ENCODE data around the gene OR51B6. TPM values are rescaled to one million over a fixed set of nuclear protein-coding genes. Genes with fewer than 3 reads are reported as not detected.

The OR51B6 gene
- total and polyA plus RNA-seq, 2 experiments from 2014 or later: not detected

DNA sequence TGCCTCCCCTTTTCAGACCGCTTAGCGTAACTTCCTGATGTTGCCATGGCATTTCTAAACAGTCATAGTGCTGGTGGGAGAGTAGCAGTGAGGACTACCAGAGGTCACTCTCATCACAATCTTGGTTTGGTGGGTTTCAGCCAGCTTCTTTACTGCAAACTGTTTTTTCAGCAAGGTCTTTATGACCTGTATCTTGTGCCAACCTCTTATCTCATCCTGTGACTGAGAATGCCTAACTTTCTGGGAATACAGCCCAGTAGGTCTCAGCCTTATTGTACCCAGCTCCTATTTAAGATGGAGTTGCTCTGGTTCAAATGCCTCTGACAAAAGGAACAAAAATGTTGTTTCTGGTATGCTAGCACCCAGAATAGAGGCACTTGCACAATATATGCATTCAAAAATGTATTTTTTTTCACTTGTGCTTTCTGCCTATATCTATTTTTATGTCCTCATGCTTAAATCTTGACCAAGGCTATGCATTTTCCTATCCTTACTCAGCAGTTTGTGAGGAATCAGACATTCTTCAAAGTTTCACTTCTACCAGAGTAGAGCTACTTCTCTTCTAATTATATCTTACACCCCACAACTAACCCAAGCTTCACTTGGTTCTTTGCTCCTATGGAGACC is 16.3 kb downstream of the OR51B6 start:
- Histone ChIP-seq H3K27me3 (replicated peaks; ENCODE audit: insufficient read depth) (no peaks in the 10 kb centered on the region), H3K36me3 (ENCODE audit: low read depth) (no peaks in the 10 kb centered on the region), H3K9ac (peak overlapping the region; percentile 46; the same call in 1 of the 2 replicates), H3K27ac (peak overlapping the region; percentile 82), H3K9me3 (ENCODE audit: low read depth) (no peaks in the 10 kb centered on the region), H3K4me2 (ENCODE audit: unreplicated experiment) (peak overlapping the region; percentile 51), H3K4me1 (ENCODE audit: insufficient read depth) (peaks cover 65% of the 10 kb centered on the region), H3K9me2 (ENCODE audit: insufficient read depth) (no peaks in the 10 kb centered on the region), H3K4me3 (no peak overlapping the region), H3K79me2 (ENCODE audit: insufficient read depth) (no peaks in the 10 kb centered on the region), H2AFZ (peak overlapping the region; percentile 22), H3F3A (ENCODE audit: insufficient read depth) (peaks cover 44% of the 10 kb centered on the region), H4K20me1 (ENCODE audit: insufficient read depth) (no peaks in the 10 kb centered on the region)
- TF ChIP-seq EZH2phosphoT487 (IDR thresholded peaks at IDR 0.05; ENCODE audit: insufficient read depth, low read depth): no peak
- no peak for TF ChIP-seq EZH2 (IDR thresholded peaks at IDR 0.05; ENCODE audit: insufficient read depth, poor library complexity, severe bottlenecking)
- peak; percentile 73 for DNase-seq
- 66 to 81% methylated on average over 2 of the region's 2 CpGs for WGBS, 2 experiments (ENCODE audit: low coverage in 1 of 2, low lambda C conversion rate in 2 of 2, missing lambda C conversion rate in 2 of 2)
- in situ Hi-C loops (cut with MboI): no loop called here

DNA sequence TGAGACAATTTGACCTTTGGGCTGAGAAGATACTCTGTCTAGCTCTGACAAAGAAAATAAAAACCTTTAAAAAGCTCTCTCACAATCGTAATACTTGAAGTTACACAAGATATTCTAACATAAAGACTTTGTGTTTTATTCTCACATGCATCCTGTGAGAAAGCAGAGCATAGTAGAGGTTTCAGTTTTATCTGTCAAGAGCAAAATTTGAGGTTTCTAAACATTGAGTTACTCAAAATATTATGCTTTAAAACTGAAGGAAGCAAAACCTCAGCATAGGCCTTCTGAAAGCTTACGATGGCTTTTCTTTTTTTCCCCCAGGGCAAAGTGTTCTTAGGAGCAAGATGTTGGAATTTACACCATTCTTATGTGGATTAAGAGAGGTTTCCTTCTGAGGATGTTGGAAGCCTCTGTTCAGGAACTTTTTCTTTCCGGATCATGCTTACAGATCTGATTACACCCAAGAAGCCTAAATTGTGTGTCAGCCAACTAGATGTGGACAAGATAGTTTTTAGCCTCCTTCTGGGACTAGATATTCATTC is 17.3 kb downstream of the OR51B6 start:
- H3K27me3 ChIP-seq (replicated peaks; ENCODE audit: insufficient read depth): no peaks in the 10 kb centered on the region
- H3K4me2 ChIP-seq (ENCODE audit: unreplicated experiment): peak overlapping the region; percentile 51
- H3K9me2 ChIP-seq (ENCODE audit: insufficient read depth): no peaks in the 10 kb centered on the region
- 72 to 76% methylated on average over 3 of the region's 3 CpGs for WGBS, 2 experiments (ENCODE audit: low coverage in 1 of 2, low lambda C conversion rate in 2 of 2, missing lambda C conversion rate in 2 of 2)
- H2AFZ ChIP-seq: peak overlapping the region; percentile 47
- H3K9me3 ChIP-seq (ENCODE audit: low read depth): no peaks in the 10 kb centered on the region
- peaks cover 41% of the 10 kb centered on the region for H3F3A ChIP-seq (ENCODE audit: insufficient read depth)
- no peak for DNase-seq
- in situ Hi-C loops (cut with MboI): no loop called here
- H3K36me3 ChIP-seq (ENCODE audit: low read depth): no peaks in the 10 kb centered on the region
- no peak overlapping the region for H3K4me3 ChIP-seq
- peak overlapping the region; percentile 82 for H3K27ac ChIP-seq
- H3K4me1 ChIP-seq (ENCODE audit: insufficient read depth): peaks cover 60% of the 10 kb centered on the region
- no peaks in the 10 kb centered on the region for H4K20me1 ChIP-seq (ENCODE audit: insufficient read depth)
- H3K9ac ChIP-seq: no peak overlapping the region
- TF ChIP-seq EZH2phosphoT487 (IDR thresholded peaks at IDR 0.05; ENCODE audit: insufficient read depth, low read depth) (no peak), EZH2 (IDR thresholded peaks at IDR 0.05; ENCODE audit: insufficient read depth, poor library complexity, severe bottlenecking) (no peak)
- H3K79me2 ChIP-seq (ENCODE audit: insufficient read depth): no peaks in the 10 kb centered on the region

DNA sequence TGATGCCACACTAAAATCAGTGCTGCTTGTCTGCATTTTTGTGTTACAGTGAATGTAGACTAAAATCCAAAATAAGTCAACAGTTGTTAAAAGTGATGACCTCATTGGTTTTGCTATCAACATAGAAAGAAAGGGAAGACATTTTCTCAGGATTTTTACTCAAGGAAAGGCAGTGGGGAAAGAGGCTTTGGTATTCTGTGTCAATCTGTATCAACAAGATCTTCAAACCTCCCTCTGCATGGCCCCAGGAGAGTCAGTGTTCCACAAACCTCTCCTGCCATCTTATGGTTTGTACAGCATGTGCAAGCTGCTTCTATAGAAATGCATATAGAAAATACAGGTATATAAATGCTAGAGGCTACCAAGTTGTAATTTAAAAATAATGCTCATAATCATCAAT is 18.5 kb downstream of the OR51B6 start:
- Histone ChIP-seq H3K4me3 (no peak overlapping the region), H4K20me1 (ENCODE audit: insufficient read depth) (no peaks in the 10 kb centered on the region), H2AFZ (no peak overlapping the region), H3K4me2 (ENCODE audit: unreplicated experiment) (no peak overlapping the region), H3K79me2 (ENCODE audit: insufficient read depth) (no peaks in the 10 kb centered on the region), H3K9me2 (ENCODE audit: insufficient read depth) (no peaks in the 10 kb centered on the region), H3K36me3 (ENCODE audit: low read depth) (no peaks in the 10 kb centered on the region), H3K9ac (no peak overlapping the region), H3K9me3 (ENCODE audit: low read depth) (no peaks in the 10 kb centered on the region), H3F3A (ENCODE audit: insufficient read depth) (peaks cover 34% of the 10 kb centered on the region), H3K4me1 (ENCODE audit: insufficient read depth) (peaks cover 48% of the 10 kb centered on the region), H3K27ac (no peak overlapping the region), H3K27me3 (replicated peaks; ENCODE audit: insufficient read depth) (no peaks in the 10 kb centered on the region)
- peak; percentile 68 for DNase-seq
- TF ChIP-seq EZH2 (IDR thresholded peaks at IDR 0.05; ENCODE audit: insufficient read depth, poor library complexity, severe bottlenecking) (no peak), EZH2phosphoT487 (IDR thresholded peaks at IDR 0.05; ENCODE audit: insufficient read depth, low read depth) (no peak)
- in situ Hi-C loops (cut with MboI): loop anchor here (5.0 kb wide), 1 partner anchor 162 kb away; no protein-coding TSS in a partner anchor

DNA sequence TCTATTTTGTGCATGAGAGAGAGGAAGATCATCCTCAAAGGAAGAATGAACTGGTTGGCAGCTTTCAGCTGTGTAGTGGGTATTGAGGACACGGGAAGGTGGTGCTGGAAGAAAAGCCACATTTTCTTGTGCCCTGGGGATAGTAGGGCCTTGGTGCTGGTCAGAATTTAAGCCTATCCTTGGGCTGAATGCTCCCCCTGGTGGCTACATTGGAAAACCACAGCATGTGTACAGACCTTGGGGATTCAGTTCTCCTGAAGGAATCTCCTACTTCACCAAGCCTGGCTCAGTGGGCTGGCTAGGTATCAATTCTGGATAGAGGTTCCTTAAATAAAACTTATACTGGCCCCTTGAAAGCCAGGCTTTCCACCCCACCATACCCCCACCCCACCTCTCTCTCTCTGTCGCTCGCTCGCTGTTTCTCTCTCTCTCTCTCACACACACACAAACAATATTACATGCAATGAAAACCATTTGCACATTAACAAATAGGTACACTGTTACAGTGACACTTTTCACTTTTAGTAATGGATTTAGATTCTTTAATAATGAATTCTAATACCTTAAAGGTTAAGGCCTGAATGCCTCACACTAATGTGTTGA is 29.5 kb downstream of the OR51B6 start:
- H3K9me3 ChIP-seq (ENCODE audit: low read depth): no peaks in the 10 kb centered on the region
- H2AFZ ChIP-seq: peak overlapping the region; percentile 43
- H3K9ac ChIP-seq: no peak overlapping the region
- H3K27ac ChIP-seq: no peak overlapping the region
- no peaks in the 10 kb centered on the region for H3K4me1 ChIP-seq (ENCODE audit: insufficient read depth)
- no peaks in the 10 kb centered on the region for H3K79me2 ChIP-seq (ENCODE audit: insufficient read depth)
- H3K4me2 ChIP-seq (ENCODE audit: unreplicated experiment): no peak overlapping the region
- DNase-seq: peak; percentile 77
- no peaks in the 10 kb centered on the region for H3F3A ChIP-seq (ENCODE audit: insufficient read depth)
- in situ Hi-C loops (cut with MboI): loop anchor here (10.0 to 25.0 kb wide), 2 partner anchors 256 to 744 kb away; partner anchors contain the start of genes OR51D1 and OR51E1
- H4K20me1 ChIP-seq (ENCODE audit: insufficient read depth): no peaks in the 10 kb centered on the region
- WGBS, 2 experiments (ENCODE audit: low coverage in 1 of 2, low lambda C conversion rate in 2 of 2, missing lambda C conversion rate in 2 of 2): 74 to 75% methylated on average over 4 of the region's 4 CpGs
- TF ChIP-seq EZH2 (IDR thresholded peaks at IDR 0.05; ENCODE audit: insufficient read depth, poor library complexity, severe bottlenecking): no peak
- no peak for TF ChIP-seq EZH2phosphoT487 (IDR thresholded peaks at IDR 0.05; ENCODE audit: insufficient read depth, low read depth)
- H3K9me2 ChIP-seq (ENCODE audit: insufficient read depth): no peaks in the 10 kb centered on the region
- H3K27me3 ChIP-seq (replicated peaks; ENCODE audit: insufficient read depth): no peaks in the 10 kb centered on the region
- H3K4me3 ChIP-seq: no peak overlapping the region
- H3K36me3 ChIP-seq (ENCODE audit: low read depth): no peaks in the 10 kb centered on the region

All from GM23248 (cell line).